Measurements from ENCODE around the gene NFX1.

DNA sequence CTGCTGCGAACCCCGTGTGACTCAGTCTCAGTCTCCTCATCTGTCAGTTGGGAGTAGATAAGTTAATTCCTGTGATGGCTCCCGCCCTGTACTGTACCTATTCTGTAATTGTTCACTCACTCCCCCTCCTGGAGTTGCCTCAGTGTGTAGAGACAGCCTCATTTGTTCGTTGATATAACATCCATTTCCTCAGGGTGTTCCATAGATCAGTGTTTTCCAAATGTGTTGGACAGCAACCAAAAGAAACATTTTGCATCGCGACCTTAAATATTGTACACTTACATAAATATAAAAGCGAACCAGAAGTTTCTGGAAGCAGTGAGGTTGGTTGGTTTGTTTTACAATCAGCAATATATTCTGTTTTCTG is 698 bp downstream of the NFX1 start:
- no peak for TF ChIP-seq RNF2 (IDR thresholded peaks at IDR 0.05)
- TF ChIP-seq ZNF263 (CRISPR knock-in tag; IDR thresholded peaks at IDR 0.05; ENCODE audit: borderline replicate concordance) = no peak
- TF ChIP-seq ETV6 (IDR thresholded peaks at IDR 0.05; ENCODE audit: borderline replicate concordance in 1 of 2, low read depth in 2 of 2, low read length in 1 of 2) = no peak
- TF ChIP-seq ETV6 (CRISPR knock-in tag; IDR thresholded peaks at IDR 0.05; ENCODE audit: borderline replicate concordance) = no peak
- no peak for TF ChIP-seq ARID1B (IDR thresholded peaks at IDR 0.05)
- TF ChIP-seq, protein P1, sequence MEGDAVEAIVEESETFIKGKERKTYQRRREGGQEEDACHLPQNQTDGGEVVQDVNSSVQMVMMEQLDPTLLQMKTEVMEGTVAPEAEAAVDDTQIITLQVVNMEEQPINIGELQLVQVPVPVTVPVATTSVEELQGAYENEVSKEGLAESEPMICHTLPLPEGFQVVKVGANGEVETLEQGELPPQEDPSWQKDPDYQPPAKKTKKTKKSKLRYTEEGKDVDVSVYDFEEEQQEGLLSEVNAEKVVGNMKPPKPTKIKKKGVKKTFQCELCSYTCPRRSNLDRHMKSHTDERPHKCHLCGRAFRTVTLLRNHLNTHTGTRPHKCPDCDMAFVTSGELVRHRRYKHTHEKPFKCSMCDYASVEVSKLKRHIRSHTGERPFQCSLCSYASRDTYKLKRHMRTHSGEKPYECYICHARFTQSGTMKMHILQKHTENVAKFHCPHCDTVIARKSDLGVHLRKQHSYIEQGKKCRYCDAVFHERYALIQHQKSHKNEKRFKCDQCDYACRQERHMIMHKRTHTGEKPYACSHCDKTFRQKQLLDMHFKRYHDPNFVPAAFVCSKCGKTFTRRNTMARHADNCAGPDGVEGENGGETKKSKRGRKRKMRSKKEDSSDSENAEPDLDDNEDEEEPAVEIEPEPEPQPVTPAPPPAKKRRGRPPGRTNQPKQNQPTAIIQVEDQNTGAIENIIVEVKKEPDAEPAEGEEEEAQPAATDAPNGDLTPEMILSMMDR (IDR thresholded peaks at IDR 0.05 in 2 of 3, conservative IDR thresholded peaks at IDR 0.05 in 1 of 3; ENCODE audit: insufficient read depth in 2 of 3, low read depth in 1 of 3, low read length in 3 of 3) = peak in 1 of 3 experiments; percentile 20; a peak in 2 of 6 replicates
- no peak for TF ChIP-seq GABPA (tag; conservative IDR thresholded peaks at IDR 0.05; ENCODE audit: low read depth)
- no peak for TF ChIP-seq FOXK1 (CRISPR knock-in tag; IDR thresholded peaks at IDR 0.05; ENCODE audit: borderline replicate concordance)
- TF ChIP-seq DMBX1 (CRISPR knock-in tag; IDR thresholded peaks at IDR 0.05; ENCODE audit: borderline replicate concordance) = no peak
- no peak for TF ChIP-seq CHCHD3 (CRISPR knock-in tag; IDR thresholded peaks at IDR 0.05)
- peak; percentile 58 for TF ChIP-seq MEIS2 (IDR thresholded peaks at IDR 0.05; ENCODE audit: partially characterized antibody)
- TF ChIP-seq MECOM (CRISPR knock-in tag; IDR thresholded peaks at IDR 0.05) = no peak

Measured in K562 (cell line).